Measurements from ENCODE around the gene CISTR. TPM values are rescaled to one million over a fixed set of nuclear protein-coding genes. Genes with fewer than 3 reads are reported as not detected.

The CISTR gene
- total and polyA plus RNA-seq, 2 experiments from 2014 or later: not detected

GRCh38 chr12:53775478-53776145 is 23.8 kb upstream of the CISTR start:
- Histone ChIP-seq H3K27me3 (peaks cover 50% of the 10 kb centered on the region), H3K27ac (no peak overlapping the region), H3K4me3 (no peak overlapping the region), H2AFZ (no peak overlapping the region), H3K79me2 (no peaks in the 10 kb centered on the region), H3K4me2 (no peak overlapping the region), H3K9me3 (ENCODE audit: low read depth) (no peaks in the 10 kb centered on the region), H4K20me1 (ENCODE audit: insufficient read depth, poor library complexity, severe bottlenecking) (no peaks in the 10 kb centered on the region), H3K4me1 (ENCODE audit: insufficient read depth) (no peaks in the 10 kb centered on the region), H3K36me3 (replicated peaks; ENCODE audit: insufficient read depth, low read depth) (no peaks in the 10 kb centered on the region), H3K9me2 (replicated peaks; ENCODE audit: insufficient read depth) (no peaks in the 10 kb centered on the region)
- no peak for TF ChIP-seq EZH2 (IDR thresholded peaks at IDR 0.05; ENCODE audit: borderline replicate concordance)
- DNase-seq (ENCODE audit: low spot score): no peak
- 77% methylated on average over 6 of the region's 6 CpGs for WGBS (ENCODE audit: low lambda C conversion rate, missing lambda C conversion rate)

GRCh38 chr12:53770281-53770680 is 18.5 kb upstream of the CISTR start:
- no peak overlapping the region for H2AFZ ChIP-seq
- TF ChIP-seq EZH2 (IDR thresholded peaks at IDR 0.05; ENCODE audit: borderline replicate concordance): no peak
- TF ChIP-seq EZH2phosphoT487 (IDR thresholded peaks at IDR 0.05; ENCODE audit: low read depth, severe bottlenecking, unreplicated experiment): no peak
- TF ChIP-seq CTCF (IDR thresholded peaks at IDR 0.05; ENCODE audit: poor library complexity): no peak
- H3K36me3 ChIP-seq (replicated peaks; ENCODE audit: insufficient read depth, low read depth): no peaks in the 10 kb centered on the region
- H3K9me3 ChIP-seq (ENCODE audit: low read depth): no peaks in the 10 kb centered on the region
- H3K4me3 ChIP-seq: no peak overlapping the region
- H4K20me1 ChIP-seq (ENCODE audit: insufficient read depth, poor library complexity, severe bottlenecking): no peaks in the 10 kb centered on the region
- no peak for DNase-seq (ENCODE audit: low spot score)
- no peak overlapping the region for H3K27ac ChIP-seq
- peaks cover 66% of the 10 kb centered on the region for H3K27me3 ChIP-seq
- no peaks in the 10 kb centered on the region for H3K9me2 ChIP-seq (replicated peaks; ENCODE audit: insufficient read depth)
- H3K4me2 ChIP-seq: no peak overlapping the region
- H3K4me1 ChIP-seq (ENCODE audit: insufficient read depth): no peaks in the 10 kb centered on the region
- H3K79me2 ChIP-seq: no peaks in the 10 kb centered on the region

- Histone ChIP-seq H3K27me3 (peaks cover 76% of the 10 kb centered on the region), H3K9me3 (ENCODE audit: low read depth) (no peaks in the 10 kb centered on the region), H2AFZ (no peak overlapping the region), H3K36me3 (replicated peaks; ENCODE audit: insufficient read depth, low read depth) (no peaks in the 10 kb centered on the region), H3K4me3 (no peak overlapping the region), H3K9me2 (replicated peaks; ENCODE audit: insufficient read depth) (no peaks in the 10 kb centered on the region), H3K79me2 (no peaks in the 10 kb centered on the region), H3K4me2 (no peak overlapping the region), H3K27ac (no peak overlapping the region), H3K4me1 (ENCODE audit: insufficient read depth) (no peaks in the 10 kb centered on the region), H4K20me1 (ENCODE audit: insufficient read depth, poor library complexity, severe bottlenecking) (no peaks in the 10 kb centered on the region)
- TF ChIP-seq EZH2phosphoT487 (IDR thresholded peaks at IDR 0.05; ENCODE audit: low read depth, severe bottlenecking, unreplicated experiment) (no peak), CTCF (IDR thresholded peaks at IDR 0.05; ENCODE audit: poor library complexity) (no peak), EZH2 (IDR thresholded peaks at IDR 0.05; ENCODE audit: borderline replicate concordance) (no peak)
- no peak for DNase-seq (ENCODE audit: low spot score)
- 72% methylated on average over 5 of the region's 5 CpGs for WGBS (ENCODE audit: low lambda C conversion rate, missing lambda C conversion rate)
Observed at GRCh38 chr12:53768976-53769375, 17.2 kb upstream of the CISTR start.

- peaks cover 89% of the 10 kb centered on the region for H3K27me3 ChIP-seq
- TF ChIP-seq EZH2phosphoT487 (IDR thresholded peaks at IDR 0.05; ENCODE audit: low read depth, severe bottlenecking, unreplicated experiment) (no peak), CTCF (IDR thresholded peaks at IDR 0.05; ENCODE audit: poor library complexity) (no peak), EZH2 (IDR thresholded peaks at IDR 0.05; ENCODE audit: borderline replicate concordance) (no peak)
Observed at GRCh38 chr12:53766881-53767280, 15.1 kb upstream of the CISTR start.

More at GRCh38 chr12:53766881-53767280, 15.1 kb upstream of the CISTR start:
- Histone ChIP-seq H3K79me2 (no peaks in the 10 kb centered on the region), H4K20me1 (ENCODE audit: insufficient read depth, poor library complexity, severe bottlenecking) (no peaks in the 10 kb centered on the region), H3K4me2 (no peak overlapping the region), H3K36me3 (replicated peaks; ENCODE audit: insufficient read depth, low read depth) (no peaks in the 10 kb centered on the region), H3K4me3 (no peak overlapping the region), H3K27ac (no peak overlapping the region), H3K9me2 (replicated peaks; ENCODE audit: insufficient read depth) (no peaks in the 10 kb centered on the region), H2AFZ (no peak overlapping the region), H3K4me1 (ENCODE audit: insufficient read depth) (no peaks in the 10 kb centered on the region), H3K9me3 (ENCODE audit: low read depth) (no peaks in the 10 kb centered on the region)
- DNase-seq (ENCODE audit: low spot score): no peak
- WGBS (ENCODE audit: low lambda C conversion rate, missing lambda C conversion rate): 53% methylated on average over 3 of the region's 3 CpGs

Data from hepatocyte (in vitro differentiated cells).